CD14-positive monocyte (primary cell): ENCODE measurements around the gene RAX. TPM values are rescaled to one million over a fixed set of nuclear protein-coding genes. Genes with fewer than 3 reads are reported as not detected.

Experiments used
- DNase-seq, 3 donors: peaks; one replicate each; pipeline ENCODE4 v3.0.0-alpha.2; 2011 to 2022
- H2AFZ ChIP-seq: 2 replicates; pipeline ENCODE4 v1.6.0; 2012; ENCODE audit warnings: mild to moderate bottlenecking, low read depth, low read length, inconsistent platforms; ENCODE audit not compliant: insufficient read depth, poor library complexity, severe bottlenecking
- H3K27ac ChIP-seq, 2 donors: 1 replicate in 1 of 2; 2 replicates in 1 of 2; pipeline ENCODE4 v1.5.1; 2012 to 2013; ENCODE audit warnings: low read length in 2 of 2, control low read depth in 1 of 2, inconsistent platforms in 1 of 2, low read depth in 1 of 2, mild to moderate bottlenecking in 1 of 2
- H3K27me3 ChIP-seq, 2 donors: one replicate each; pipeline versions ENCODE4 v1.6.0 to v1.6.1; 2011 to 2013; ENCODE audit warnings: low read length in 2 of 2; ENCODE audit not compliant: control insufficient read depth in 2 of 2, insufficient read depth in 2 of 2
- H3K36me3 ChIP-seq, 2 donors: replicated peaks in 1 of 2; 1 replicate in 1 of 2; 2 replicates in 1 of 2; pipeline versions ENCODE4 v1.5.1 to v1.6.1; 2012 to 2013; ENCODE audit warnings: low read length in 2 of 2, control low read depth in 1 of 2, inconsistent platforms in 1 of 2, mild to moderate bottlenecking in 1 of 2; ENCODE audit not compliant: insufficient read depth in 2 of 2, control insufficient read depth in 1 of 2
- H3K4me1 ChIP-seq, 2 donors: 1 replicate in 1 of 2; 2 replicates in 1 of 2; pipeline versions ENCODE4 v1.5.1 to v1.6.1; 2012 to 2013; ENCODE audit warnings: low read length in 2 of 2, control low read depth in 1 of 2, inconsistent platforms in 1 of 2, mild to moderate bottlenecking in 1 of 2, moderate library complexity in 1 of 2; ENCODE audit not compliant: insufficient read depth in 2 of 2, control insufficient read depth in 1 of 2
- H3K4me2 ChIP-seq: replicated peaks from 2 replicates; pipeline ENCODE3; 2012; ENCODE audit warnings: low read length, moderate library complexity, mild to moderate bottlenecking; ENCODE audit not compliant: poor library complexity, severe bottlenecking; ENCODE audit errors: extremely low read depth
- H3K4me3 ChIP-seq, 3 experiments: fragments of 200-600 bp in 1 of 3; sonication (generic) in 1 of 3; replicated peaks in 1 of 3; 1 replicate in 2 of 3; 2 replicates in 1 of 3; pipeline ENCODE4 v1.5.1; 2011 to 2013; ENCODE audit warnings: low read length in 3 of 3, mild to moderate bottlenecking in 3 of 3, control low read depth in 2 of 3, low read depth in 2 of 3, inconsistent platforms in 1 of 3, moderate library complexity in 1 of 3
- H3K79me2 ChIP-seq: 2 replicates; pipeline ENCODE4 v1.6.0; 2012; ENCODE audit warnings: mild to moderate bottlenecking, control low read depth, inconsistent platforms, low read length, moderate library complexity; ENCODE audit not compliant: insufficient read depth
- H3K9ac ChIP-seq: 2 replicates; pipeline ENCODE4 v1.6.0; 2017; ENCODE audit warnings: low read length, mild to moderate bottlenecking; ENCODE audit not compliant: insufficient read depth, poor library complexity, severe bottlenecking
- H3K9me3 ChIP-seq, 2 donors: replicated peaks in 1 of 2; 1 replicate in 1 of 2; 2 replicates in 1 of 2; pipeline versions ENCODE4 v1.5.1 to v1.6.1; 2012 to 2013; ENCODE audit warnings: low read length in 2 of 2, control low read depth in 1 of 2; ENCODE audit not compliant: control insufficient read depth in 1 of 2, insufficient read depth in 1 of 2
- H4K20me1 ChIP-seq: 2 replicates; pipeline ENCODE4 v1.6.0; 2012; ENCODE audit warnings: mild to moderate bottlenecking, low read length, control low read depth, moderate library complexity; ENCODE audit not compliant: insufficient read depth
- H3K27ac Mint-ChIP-seq, 7 donors: one replicate each; pipeline ENCODE4 v1.8.0; 2020; ENCODE audit warnings: mild to moderate bottlenecking in 7 of 7, mixed read lengths in 7 of 7, moderate library complexity in 6 of 7, inconsistent platforms in 2 of 7
- H3K27me3 Mint-ChIP-seq, 3 donors: one replicate each; pipeline ENCODE4 v1.8.0; 2021 to 2022; ENCODE audit warnings: low read depth in 3 of 3, mild to moderate bottlenecking in 3 of 3, mixed read lengths in 3 of 3, moderate library complexity in 3 of 3, inconsistent platforms in 1 of 3
- H3K36me3 Mint-ChIP-seq, 2 donors: one replicate each; pipeline ENCODE4 v1.8.0; 2020; ENCODE audit warnings: mixed read lengths in 2 of 2, inconsistent platforms in 1 of 2, mild to moderate bottlenecking in 1 of 2
- H3K4me1 Mint-ChIP-seq: one replicate; pipeline ENCODE4 v1.8.0; 2020; ENCODE audit warnings: mild to moderate bottlenecking, mixed read lengths
- H3K4me3 Mint-ChIP-seq, 2 donors: one replicate each; pipeline ENCODE4 v1.8.0; 2020; ENCODE audit warnings: mild to moderate bottlenecking in 2 of 2, mixed read lengths in 2 of 2, moderate library complexity in 1 of 2
- H3K9me3 Mint-ChIP-seq, 7 donors: one replicate each; pipeline ENCODE4 v1.8.0; 2020 to 2022; ENCODE audit warnings: mixed read lengths in 7 of 7, mild to moderate bottlenecking in 6 of 7, moderate library complexity in 6 of 7, inconsistent platforms in 2 of 7
- WGBS: methylation state at CpG from one replicate; pipeline ENCODE4 v1.1.5; 2013; ENCODE audit warnings: missing lambda C conversion rate; ENCODE audit not compliant: insufficient coverage; 5-methylcytosine and 5-hydroxymethylcytosine counted together
- intact Hi-C, 2 donors: fragments of 100-400 bp; cut with micrococcal nuclease; formaldehyde crosslinking; loops; one replicate each; pipeline versions ENCODE4 v1.15.0 to v1.15.1; 2023
- polyA plus RNA-seq, 3 donors: library from polyadenylated mRNA; depleted of rRNA in 1 of 3; unstranded in 2 of 3; stranded (reverse) in 1 of 3; fragments of 300-500 nt in 2 of 3; fragments of >200 nt in 1 of 3; fragmentation: Illumina TruSeq in 2 of 3; gene quantifications; 1 replicate in 2 of 3; 2 replicates in 1 of 3; pipeline ENCODE4 v1.2.3, GENCODE V29; 2012 to 2021
- TF ChIP-seq, protein P1 (sequence below): fragments of 200-600 bp; IDR thresholded peaks from one replicate; pipeline ENCODE4 v1.8.0; 2022; ENCODE audit warnings: antibody characterized with exemption, mild to moderate bottlenecking

Gene RAX
- polyA plus RNA-seq, 3 donors = not detected

DNA sequence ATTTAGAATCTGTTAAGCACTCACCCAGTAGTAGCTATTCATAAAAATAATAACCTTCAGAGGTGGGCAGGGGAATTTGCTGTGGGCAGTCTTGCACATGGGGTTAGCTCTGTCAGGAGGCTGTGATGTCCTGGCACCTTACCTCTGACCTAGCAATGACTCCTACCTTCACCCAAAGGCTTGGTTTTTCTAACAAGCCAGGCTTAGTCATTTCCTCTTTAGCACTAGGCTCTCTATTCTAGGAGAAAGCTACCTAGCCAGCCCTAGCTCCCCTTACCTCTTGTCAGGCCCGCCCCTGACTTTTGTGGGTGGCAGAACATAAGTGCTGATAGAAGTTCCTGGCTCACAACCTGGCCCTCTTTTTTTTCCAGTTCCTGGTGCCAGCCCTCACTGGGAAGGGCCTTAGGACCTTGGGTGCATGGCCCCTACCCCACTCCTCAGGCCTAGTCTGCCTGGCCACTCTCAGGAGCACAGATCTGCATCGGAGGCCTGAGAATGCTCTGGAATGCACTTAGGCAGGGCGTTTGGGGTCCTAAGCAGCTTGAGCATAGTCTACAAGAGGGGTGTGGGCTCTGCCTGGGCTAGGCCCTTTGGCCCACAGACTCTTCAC, 27.5 kb upstream of the RAX start:
- H3K9ac ChIP-seq = no peak overlapping the region
- intact Hi-C loops = no loop called here
- no peak overlapping the region for H3K27ac ChIP-seq
- Mint-ChIP-seq H3K4me3 (no peak overlapping the region), H3K9me3 (no peaks in the 10 kb centered on the region), H3K27ac (no peak overlapping the region), H3K27me3 (peaks cover 3 to 13% (median 7%) of the 10 kb centered on the region in 3 donors), H3K4me1 (no peaks in the 10 kb centered on the region), H3K36me3 (no peaks in the 10 kb centered on the region)
- WGBS = 88% methylated on average over 1 of the region's 3 CpGs
- H3K4me2 ChIP-seq = no peak overlapping the region
- no peaks in the 10 kb centered on the region for H4K20me1 ChIP-seq
- no peak overlapping the region for H2AFZ ChIP-seq
- no peaks in the 10 kb centered on the region for H3K79me2 ChIP-seq
- H3K4me3 ChIP-seq = no peak overlapping the region
- DNase-seq = no peak
- H3K27me3 ChIP-seq = no peaks in the 10 kb centered on the region
- TF ChIP-seq, protein P1, sequence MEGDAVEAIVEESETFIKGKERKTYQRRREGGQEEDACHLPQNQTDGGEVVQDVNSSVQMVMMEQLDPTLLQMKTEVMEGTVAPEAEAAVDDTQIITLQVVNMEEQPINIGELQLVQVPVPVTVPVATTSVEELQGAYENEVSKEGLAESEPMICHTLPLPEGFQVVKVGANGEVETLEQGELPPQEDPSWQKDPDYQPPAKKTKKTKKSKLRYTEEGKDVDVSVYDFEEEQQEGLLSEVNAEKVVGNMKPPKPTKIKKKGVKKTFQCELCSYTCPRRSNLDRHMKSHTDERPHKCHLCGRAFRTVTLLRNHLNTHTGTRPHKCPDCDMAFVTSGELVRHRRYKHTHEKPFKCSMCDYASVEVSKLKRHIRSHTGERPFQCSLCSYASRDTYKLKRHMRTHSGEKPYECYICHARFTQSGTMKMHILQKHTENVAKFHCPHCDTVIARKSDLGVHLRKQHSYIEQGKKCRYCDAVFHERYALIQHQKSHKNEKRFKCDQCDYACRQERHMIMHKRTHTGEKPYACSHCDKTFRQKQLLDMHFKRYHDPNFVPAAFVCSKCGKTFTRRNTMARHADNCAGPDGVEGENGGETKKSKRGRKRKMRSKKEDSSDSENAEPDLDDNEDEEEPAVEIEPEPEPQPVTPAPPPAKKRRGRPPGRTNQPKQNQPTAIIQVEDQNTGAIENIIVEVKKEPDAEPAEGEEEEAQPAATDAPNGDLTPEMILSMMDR = no peak
- no peaks in the 10 kb centered on the region for H3K4me1 ChIP-seq
- no peaks in the 10 kb centered on the region for H3K36me3 ChIP-seq
- H3K9me3 ChIP-seq = no peaks in the 10 kb centered on the region

DNA sequence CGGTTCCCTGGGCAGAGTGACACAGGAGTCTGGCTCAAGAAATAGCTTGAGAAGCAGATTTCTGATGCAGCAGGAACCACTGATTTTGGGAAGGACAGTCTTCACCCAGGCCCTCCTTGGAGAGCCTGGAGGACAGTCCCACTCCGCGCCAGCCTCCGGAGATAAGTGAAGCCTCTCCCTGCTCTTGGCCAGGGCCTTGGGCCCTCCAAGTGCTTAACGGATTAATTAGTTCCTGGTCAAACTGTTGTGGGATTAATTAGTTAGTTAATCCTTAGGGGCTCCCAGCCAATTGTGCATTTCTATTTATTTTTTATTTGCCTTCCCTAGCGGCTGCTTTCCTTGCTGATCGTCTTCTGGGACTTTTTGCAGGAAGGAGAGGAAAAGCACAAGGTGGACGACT, 25.6 kb upstream of the RAX start:
- Histone ChIP-seq H4K20me1 (no peaks in the 10 kb centered on the region), H2AFZ (no peak overlapping the region), H3K9me3 (no peaks in the 10 kb centered on the region), H3K4me3 (no peak overlapping the region), H3K4me1 (no peaks in the 10 kb centered on the region), H3K27ac (no peak overlapping the region), H3K27me3 (peaks cover 0 to 2% of the 10 kb centered on the region in 2 donors), H3K79me2 (no peaks in the 10 kb centered on the region), H3K36me3 (no peaks in the 10 kb centered on the region), H3K4me2 (no peak overlapping the region), H3K9ac (no peak overlapping the region)
- 86% methylated on average over 7 of the region's 8 CpGs for whole genome bisulfite sequencing
- TF ChIP-seq, protein P1 = no peak
- no peak for DNase-seq
- H3K36me3 Mint-ChIP-seq = no peaks in the 10 kb centered on the region
- H3K27me3 Mint-ChIP-seq = peaks cover 3 to 12% (median 7%) of the 10 kb centered on the region in 3 donors
- H3K27ac Mint-ChIP-seq = no peak overlapping the region
- intact Hi-C loops = no loop called here
- no peak overlapping the region for H3K4me3 Mint-ChIP-seq
- no peaks in the 10 kb centered on the region for H3K9me3 Mint-ChIP-seq
- H3K4me1 Mint-ChIP-seq = no peaks in the 10 kb centered on the region
